Measurements from ENCODE around the gene PROSER3.

Gene PROSER3

DNA sequence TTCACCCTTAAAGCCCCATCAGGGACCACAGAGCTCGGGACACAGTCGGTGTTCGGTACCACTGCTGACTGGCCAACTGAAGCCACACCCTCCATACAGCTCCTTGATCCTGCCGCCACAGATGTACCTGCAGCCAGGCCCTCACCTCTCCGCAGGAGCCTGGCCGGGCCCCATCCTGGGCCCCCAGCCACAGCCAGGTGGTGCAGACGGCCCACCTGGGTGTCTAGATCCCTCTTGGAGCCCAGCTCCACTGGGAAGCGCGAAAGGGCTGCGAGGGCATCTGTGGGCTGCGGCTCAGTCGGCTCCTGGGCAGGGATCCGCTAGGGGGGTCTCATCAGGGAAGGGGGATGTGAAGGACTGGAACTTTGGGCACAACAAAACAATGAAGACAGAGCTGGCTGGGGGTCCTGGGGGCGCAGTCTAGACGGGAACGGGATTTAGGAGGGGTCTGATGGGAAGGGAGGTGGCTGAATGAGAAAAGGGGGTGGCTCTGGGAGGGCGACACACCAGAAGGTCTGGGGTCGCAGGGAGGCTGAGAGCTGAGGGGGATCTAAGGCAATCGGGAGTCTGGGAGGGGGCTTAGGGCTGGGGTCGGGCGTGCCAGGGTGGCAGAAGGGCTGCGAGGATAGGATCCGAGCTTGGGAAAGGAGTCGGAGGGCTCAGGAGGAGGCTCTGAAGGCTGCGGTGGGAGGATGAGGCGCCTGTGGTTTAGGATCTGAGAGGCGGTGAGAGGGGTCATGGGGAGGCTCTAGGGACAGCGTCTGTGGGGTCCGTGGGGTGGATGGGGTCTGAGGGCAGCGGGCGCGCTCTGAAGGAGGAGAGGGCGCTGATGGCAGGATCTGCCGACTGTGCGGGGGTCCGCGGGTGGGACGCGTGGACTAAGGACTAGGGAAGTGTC, 38.9 kb downstream of the PROSER3 start:
- TF ChIP-seq, protein P1, sequence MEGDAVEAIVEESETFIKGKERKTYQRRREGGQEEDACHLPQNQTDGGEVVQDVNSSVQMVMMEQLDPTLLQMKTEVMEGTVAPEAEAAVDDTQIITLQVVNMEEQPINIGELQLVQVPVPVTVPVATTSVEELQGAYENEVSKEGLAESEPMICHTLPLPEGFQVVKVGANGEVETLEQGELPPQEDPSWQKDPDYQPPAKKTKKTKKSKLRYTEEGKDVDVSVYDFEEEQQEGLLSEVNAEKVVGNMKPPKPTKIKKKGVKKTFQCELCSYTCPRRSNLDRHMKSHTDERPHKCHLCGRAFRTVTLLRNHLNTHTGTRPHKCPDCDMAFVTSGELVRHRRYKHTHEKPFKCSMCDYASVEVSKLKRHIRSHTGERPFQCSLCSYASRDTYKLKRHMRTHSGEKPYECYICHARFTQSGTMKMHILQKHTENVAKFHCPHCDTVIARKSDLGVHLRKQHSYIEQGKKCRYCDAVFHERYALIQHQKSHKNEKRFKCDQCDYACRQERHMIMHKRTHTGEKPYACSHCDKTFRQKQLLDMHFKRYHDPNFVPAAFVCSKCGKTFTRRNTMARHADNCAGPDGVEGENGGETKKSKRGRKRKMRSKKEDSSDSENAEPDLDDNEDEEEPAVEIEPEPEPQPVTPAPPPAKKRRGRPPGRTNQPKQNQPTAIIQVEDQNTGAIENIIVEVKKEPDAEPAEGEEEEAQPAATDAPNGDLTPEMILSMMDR (IDR thresholded peaks at IDR 0.05; ENCODE audit: low read depth, low read length), result no peak
- H3K4me3 ChIP-seq (ENCODE audit: low read depth, low read length), result no peak overlapping the region

DNA sequence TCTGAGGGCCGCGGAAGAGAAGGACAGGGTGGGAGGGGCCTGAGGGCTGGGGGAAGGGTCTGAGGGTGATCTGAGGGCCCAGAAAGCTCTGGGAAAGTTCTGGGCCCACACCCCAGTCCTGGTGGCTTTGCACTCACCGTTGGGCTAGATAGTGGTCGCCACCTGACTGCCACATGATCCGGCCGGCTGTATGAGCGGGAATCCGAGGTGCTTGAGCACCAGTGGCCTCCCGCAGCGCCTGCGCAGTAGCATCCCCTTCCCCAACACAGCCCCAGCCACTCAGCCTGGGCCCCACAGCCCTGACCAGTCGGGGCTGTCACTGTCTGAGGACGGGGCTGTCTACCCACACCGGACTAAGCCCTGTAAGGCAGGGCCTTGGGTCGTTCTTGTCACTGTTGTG, 39.7 kb downstream of the PROSER3 start:
- TF ChIP-seq, protein P1 (IDR thresholded peaks at IDR 0.05; ENCODE audit: low read depth, low read length), result no peak
- no peak overlapping the region for H3K4me3 ChIP-seq (ENCODE audit: low read depth, low read length)

DNA sequence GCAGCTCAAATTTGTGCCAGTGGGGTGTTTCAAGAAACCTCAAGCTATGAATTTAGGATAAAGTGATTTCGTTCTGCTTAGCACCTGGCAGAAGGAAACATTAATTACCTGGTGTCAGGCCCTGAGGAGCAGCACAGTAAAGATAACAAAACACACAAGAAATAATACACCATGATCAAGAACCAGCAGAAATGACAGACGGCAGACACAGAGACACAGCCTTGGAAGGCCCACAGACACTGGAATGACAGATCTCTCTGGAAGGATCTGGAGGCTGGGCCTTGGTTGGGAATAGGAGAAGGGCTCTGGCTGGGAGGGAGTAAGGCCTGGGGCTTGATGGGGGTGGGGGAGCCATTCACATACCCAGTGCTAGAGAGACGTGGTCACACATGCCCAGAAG, 43.9 kb downstream of the PROSER3 start:
- TF ChIP-seq, protein P1 (IDR thresholded peaks at IDR 0.05; ENCODE audit: low read depth, low read length), result no peak

DNA sequence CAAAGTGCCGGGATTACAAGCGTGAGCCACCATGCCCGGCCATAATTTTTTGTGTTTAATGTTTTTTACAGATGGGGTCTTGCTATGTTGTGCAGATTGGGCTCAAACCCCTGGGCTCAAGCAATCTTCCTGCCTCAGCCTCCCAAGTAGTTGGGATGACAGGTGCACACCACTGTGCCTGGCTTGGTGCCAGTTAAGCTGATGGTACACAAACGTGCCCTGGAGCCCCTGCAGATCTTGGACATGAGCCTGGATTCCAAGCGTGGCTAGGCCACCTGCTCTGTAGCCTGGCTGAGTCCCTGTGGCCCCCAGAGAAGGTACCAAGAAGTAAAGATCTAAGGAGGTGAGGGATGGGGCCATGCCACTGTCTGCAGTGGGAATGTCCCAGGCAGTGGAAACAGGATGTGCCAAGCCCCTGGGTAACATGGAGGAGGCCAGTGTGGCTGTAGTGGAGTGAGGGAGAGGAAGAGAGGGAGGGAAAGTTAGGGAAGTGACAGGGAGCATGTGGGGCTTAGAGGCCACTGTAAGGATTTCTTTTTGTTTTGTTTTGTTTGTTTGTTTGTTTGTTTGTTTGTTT, 47.6 kb downstream of the PROSER3 start:
- TF ChIP-seq, protein P1 (IDR thresholded peaks at IDR 0.05; ENCODE audit: low read depth, low read length), result no peak
- H3K4me3 ChIP-seq (ENCODE audit: low read depth, low read length), result no peak overlapping the region

More for the DNA sequence above, 43.9 kb downstream of the PROSER3 start:
- H3K4me3 ChIP-seq (ENCODE audit: low read depth, low read length), result no peak overlapping the region

DNA sequence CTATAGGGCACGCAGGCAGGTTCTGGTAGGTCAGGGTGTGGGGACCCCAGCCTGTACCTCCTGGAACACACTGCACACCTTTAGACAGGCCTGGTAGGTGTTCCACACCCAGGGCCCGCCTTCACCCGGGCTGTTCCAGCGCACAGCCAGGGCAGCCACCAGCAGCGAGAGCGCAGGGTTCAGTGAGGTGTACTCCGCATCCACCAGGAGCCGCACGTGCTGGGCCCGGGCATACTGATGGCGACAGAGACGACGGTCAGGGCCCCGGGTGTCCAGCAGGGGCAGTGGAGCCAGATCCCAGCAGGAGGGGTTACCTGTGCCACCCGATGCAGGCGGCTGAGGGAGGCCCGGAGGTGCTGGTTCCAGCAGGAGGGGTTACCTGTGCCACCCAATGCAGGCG, 48.6 kb downstream of the PROSER3 start:
- TF ChIP-seq, protein P1 (IDR thresholded peaks at IDR 0.05; ENCODE audit: low read depth, low read length), result no peak
- H3K4me3 ChIP-seq (ENCODE audit: low read depth, low read length), result no peak overlapping the region

DNA sequence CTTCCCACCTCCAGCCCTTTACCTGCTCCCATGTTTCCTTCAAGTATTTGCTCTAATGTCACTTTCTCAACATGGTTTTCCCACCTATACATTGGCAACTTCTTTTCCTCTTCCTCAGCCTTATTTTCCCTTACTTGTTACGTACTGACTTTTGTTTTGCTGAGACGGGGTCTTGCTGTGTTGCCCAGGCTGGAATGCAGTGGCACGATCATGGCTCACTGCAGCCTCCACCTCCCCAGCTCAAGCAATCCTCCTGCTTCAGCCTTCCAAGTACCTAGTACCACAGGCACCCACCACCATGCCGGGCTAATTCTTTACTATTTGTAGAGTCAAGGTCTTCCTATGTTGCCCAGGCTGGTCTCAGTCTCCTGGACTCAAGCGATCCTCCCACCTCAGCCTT, 49.7 kb downstream of the PROSER3 start:
- TF ChIP-seq, protein P1 (IDR thresholded peaks at IDR 0.05; ENCODE audit: low read depth, low read length), result no peak
- H3K4me3 ChIP-seq (ENCODE audit: low read depth, low read length), result no peak overlapping the region

Data from WI38 (cell line).